Ascending aorta (tissue), 2 donors: Measurements from ENCODE around the gene BORCS8. TPM values are rescaled to one million over a fixed set of nuclear protein-coding genes. Genes with fewer than 3 reads are reported as not detected.

Experiments
- DNase-seq, 2 donors: peaks; one replicate each; pipeline ENCODE4 v3.0.0-alpha.2; 2019; ENCODE audit warnings: low spot score in 2 of 2
- H3K27ac ChIP-seq, 2 donors: fragments of 200-600 bp; sonication (generic); one replicate each; pipeline ENCODE4 v1.5.1; 2016 to 2017; ENCODE audit warnings: mild to moderate bottlenecking in 1 of 2
- H3K27me3 ChIP-seq: fragments of 200-600 bp; sonication (generic); one replicate; pipeline ENCODE4 v1.5.1; 2017
- H3K36me3 ChIP-seq, 2 donors: fragments of 200-600 bp; sonication (generic); one replicate each; pipeline ENCODE4 v1.5.1; 2016
- H3K4me1 ChIP-seq, 2 donors: fragments of 200-600 bp; sonication (generic); one replicate each; pipeline ENCODE4 v1.5.1; 2016 to 2017; ENCODE audit warnings: mild to moderate bottlenecking in 1 of 2
- H3K4me3 ChIP-seq, 2 donors: fragments of 200-600 bp; sonication (generic); one replicate each; pipeline ENCODE4 v1.5.1; 2016 to 2017; ENCODE audit warnings: mild to moderate bottlenecking in 1 of 2
- H3K9me3 ChIP-seq, 2 donors: fragments of 200-600 bp; sonication (generic); one replicate each; pipeline ENCODE4 v1.5.1; 2016
- intact Hi-C: fragments of 100-400 bp; cut with DNase I; formaldehyde crosslinking; loops from one replicate; pipeline ENCODE4 v1.15.1; 2023
- total RNA-seq: library from RNA; depleted of rRNA; stranded (reverse); fragments of >200 nt; gene quantifications from one replicate; pipeline ENCODE4 v1.1.0, GENCODE V29; 2016
- TF ChIP-seq, protein P1 (sequence below), 3 experiments: fragments of 200-600 bp in 2 of 3; fragments of 450-650 bp in 1 of 3; sonication (generic) in 2 of 3; IDR thresholded peaks; one replicate each; pipeline ENCODE4 v1.5.1; 2016 to 2019; ENCODE audit warnings: antibody characterized with exemption in 3 of 3, mild to moderate bottlenecking in 1 of 3, moderate library complexity in 1 of 3

The BORCS8 gene
- total RNA-seq, 1 donor from 2014 or later, result 26.9 TPM

DNA sequence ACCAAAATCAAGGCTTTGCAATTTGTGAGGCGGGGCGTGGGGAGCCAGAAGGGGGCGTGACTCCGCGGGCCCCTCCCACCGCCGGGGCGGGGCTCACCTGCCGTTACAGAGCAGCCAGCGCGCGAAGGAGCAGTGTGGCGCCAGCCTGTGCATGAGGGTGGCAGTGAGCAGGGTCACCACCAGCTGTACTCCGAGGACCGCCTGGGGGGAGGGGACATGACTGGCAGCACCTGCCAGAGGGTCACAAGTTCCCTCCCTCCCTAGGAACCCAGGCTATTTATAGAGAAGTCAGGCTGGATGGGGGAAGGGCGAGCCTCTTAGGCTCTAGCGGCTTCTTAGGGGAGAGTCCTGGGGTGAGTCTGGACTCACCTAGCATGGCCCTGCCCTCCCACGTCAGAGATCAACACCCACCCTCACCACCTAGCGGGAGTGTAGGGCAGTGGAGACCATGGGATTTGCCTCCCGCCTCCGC, 57.2 kb downstream of the BORCS8 start:
- no peak overlapping the region for H3K4me3 ChIP-seq

DNA sequence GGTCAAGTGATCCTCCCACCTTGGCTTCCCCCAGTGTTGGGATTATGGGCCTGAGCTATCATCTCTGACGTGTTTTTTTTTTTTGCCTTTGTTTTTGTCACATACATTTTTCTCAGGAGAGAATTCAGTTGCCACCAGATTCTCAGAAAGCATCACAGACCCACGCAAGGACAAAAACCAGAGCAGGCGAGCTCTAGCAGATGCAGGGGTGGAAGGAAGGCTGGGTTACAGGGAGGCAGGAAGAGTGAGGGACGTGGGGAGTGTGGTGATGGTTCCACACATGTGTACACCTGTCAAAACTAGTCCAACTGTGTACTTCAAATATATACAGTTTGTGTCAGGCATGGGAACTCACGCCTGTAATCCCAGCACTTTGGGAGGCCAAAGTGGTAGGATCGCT, 58.0 kb downstream of the BORCS8 start:
- H3K4me1 ChIP-seq, result peaks cover 0 to 8% of the 10 kb centered on the region in 2 donors
- peaks cover 4 to 5% of the 10 kb centered on the region in 2 donors for H3K9me3 ChIP-seq
- no peak overlapping the region for H3K4me3 ChIP-seq
- no peak for DNase-seq
- peaks cover 3 to 7% of the 10 kb centered on the region in 2 donors for H3K36me3 ChIP-seq
- intact Hi-C loops, result loop anchor here (10.0 kb wide), 1 partner anchor 219 kb away; the partner anchor contains the start of genes COPE and DDX49
- H3K27ac ChIP-seq, result no peak overlapping the region
- TF ChIP-seq, protein P1, sequence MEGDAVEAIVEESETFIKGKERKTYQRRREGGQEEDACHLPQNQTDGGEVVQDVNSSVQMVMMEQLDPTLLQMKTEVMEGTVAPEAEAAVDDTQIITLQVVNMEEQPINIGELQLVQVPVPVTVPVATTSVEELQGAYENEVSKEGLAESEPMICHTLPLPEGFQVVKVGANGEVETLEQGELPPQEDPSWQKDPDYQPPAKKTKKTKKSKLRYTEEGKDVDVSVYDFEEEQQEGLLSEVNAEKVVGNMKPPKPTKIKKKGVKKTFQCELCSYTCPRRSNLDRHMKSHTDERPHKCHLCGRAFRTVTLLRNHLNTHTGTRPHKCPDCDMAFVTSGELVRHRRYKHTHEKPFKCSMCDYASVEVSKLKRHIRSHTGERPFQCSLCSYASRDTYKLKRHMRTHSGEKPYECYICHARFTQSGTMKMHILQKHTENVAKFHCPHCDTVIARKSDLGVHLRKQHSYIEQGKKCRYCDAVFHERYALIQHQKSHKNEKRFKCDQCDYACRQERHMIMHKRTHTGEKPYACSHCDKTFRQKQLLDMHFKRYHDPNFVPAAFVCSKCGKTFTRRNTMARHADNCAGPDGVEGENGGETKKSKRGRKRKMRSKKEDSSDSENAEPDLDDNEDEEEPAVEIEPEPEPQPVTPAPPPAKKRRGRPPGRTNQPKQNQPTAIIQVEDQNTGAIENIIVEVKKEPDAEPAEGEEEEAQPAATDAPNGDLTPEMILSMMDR (IDR thresholded peaks at IDR 0.05), result no peak
- H3K27me3 ChIP-seq, result no peaks in the 10 kb centered on the region

More for the DNA sequence above, 57.2 kb downstream of the BORCS8 start:
- peaks cover 3 to 7% of the 10 kb centered on the region in 2 donors for H3K36me3 ChIP-seq
- TF ChIP-seq, protein P1 (IDR thresholded peaks at IDR 0.05), result no peak
- H3K27ac ChIP-seq, result no peak overlapping the region
- peaks cover 4 to 5% of the 10 kb centered on the region in 2 donors for H3K9me3 ChIP-seq
- no peak for DNase-seq
- intact Hi-C loops, result loop anchor here (10.0 kb wide), 1 partner anchor 220 kb away; the partner anchor contains the start of genes COPE and DDX49
- H3K27me3 ChIP-seq, result no peaks in the 10 kb centered on the region
- peaks cover 0 to 8% of the 10 kb centered on the region in 2 donors for H3K4me1 ChIP-seq

DNA sequence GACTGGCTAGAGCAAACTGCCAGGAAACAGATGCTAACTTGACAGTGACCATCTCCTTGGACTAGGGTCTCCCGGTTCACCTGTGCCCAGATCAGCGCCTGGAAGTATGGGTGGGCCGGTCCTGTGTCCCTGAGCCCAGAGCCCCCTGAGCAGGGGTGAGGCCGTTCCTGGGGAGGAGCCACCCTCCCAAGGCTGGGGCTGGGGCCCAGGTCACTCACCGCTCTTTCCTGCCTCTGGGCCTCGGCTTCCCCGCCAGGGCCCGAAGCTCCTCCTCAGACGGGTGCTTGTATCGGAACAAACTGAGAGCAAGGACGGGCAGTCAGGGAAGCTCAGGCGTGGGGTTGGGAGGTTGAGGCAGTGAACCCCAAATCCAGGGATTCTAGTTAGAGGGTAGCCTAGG, 59.0 kb downstream of the BORCS8 start:
- intact Hi-C loops, result loop anchor here (10.0 kb wide), 1 partner anchor 218 kb away; the partner anchor contains the start of genes COPE and DDX49
- no peaks in the 10 kb centered on the region for H3K27me3 ChIP-seq
- no peak for DNase-seq
- H3K27ac ChIP-seq, result no peak overlapping the region
- TF ChIP-seq, protein P1 (IDR thresholded peaks at IDR 0.05), result no peak
- H3K36me3 ChIP-seq, result peaks cover 3 to 7% of the 10 kb centered on the region in 2 donors
- H3K4me3 ChIP-seq, result no peak overlapping the region
- H3K9me3 ChIP-seq, result peaks cover 4 to 5% of the 10 kb centered on the region in 2 donors
- H3K4me1 ChIP-seq, result peaks cover 0 to 8% of the 10 kb centered on the region in 2 donors

DNA sequence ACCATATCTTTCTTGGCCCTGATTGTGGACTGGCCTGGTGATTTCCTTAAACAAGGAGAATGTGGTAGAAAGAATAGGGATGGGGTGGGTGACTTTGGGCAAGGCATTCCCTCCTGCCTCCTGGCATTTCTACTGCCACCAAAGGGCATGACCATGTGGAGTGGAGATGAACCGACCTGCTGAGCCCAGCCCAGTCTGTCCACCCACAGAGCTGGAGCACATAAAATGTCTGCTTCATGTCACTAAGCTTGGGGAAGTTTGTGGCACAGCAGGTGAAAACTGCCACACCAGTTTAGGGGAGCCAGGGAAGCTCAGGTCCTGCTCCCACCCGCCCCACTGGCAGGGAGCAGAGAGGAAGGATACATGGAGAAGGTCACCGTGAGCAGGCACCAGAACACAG, 60.0 kb downstream of the BORCS8 start:
- H3K9me3 ChIP-seq, result peaks cover 4 to 5% of the 10 kb centered on the region in 2 donors
- intact Hi-C loops, result loop anchor here (10.0 kb wide), 1 partner anchor 217 kb away; the partner anchor contains the start of genes COPE and DDX49
- TF ChIP-seq, protein P1 (IDR thresholded peaks at IDR 0.05), result no peak
- H3K27ac ChIP-seq, result no peak overlapping the region
- DNase-seq, result no peak
- no peaks in the 10 kb centered on the region for H3K27me3 ChIP-seq
- peaks cover 3 to 7% of the 10 kb centered on the region in 2 donors for H3K36me3 ChIP-seq
- no peak overlapping the region for H3K4me3 ChIP-seq
- no peaks in the 10 kb centered on the region for H3K4me1 ChIP-seq

Other genes starting within 250 kb of the BORCS8 start
- 23.6 TPM for gene SUGP2, start 158.6 kb downstream of the BORCS8 start, total RNA-seq
- gene ARMC6, start 158.5 kb downstream of the BORCS8 start, total RNA-seq, result 34.7 TPM
- gene SLC25A42, start 128.2 kb downstream of the BORCS8 start, total RNA-seq, result 8.9 TPM
- gene TMEM161A, start 53.7 kb downstream of the BORCS8 start, total RNA-seq, result 14.5 TPM
- gene MEF2B, start 21.9 kb downstream of the BORCS8 start, total RNA-seq, result not detected
- 20.2 TPM for gene RFXANK, start 106 bp upstream of the BORCS8 start, total RNA-seq
- gene NR2C2AP, start 11.3 kb upstream of the BORCS8 start, total RNA-seq, result 16.5 TPM
- not detected for gene NCAN, start 19.8 kb upstream of the BORCS8 start, total RNA-seq
- 8.8 TPM for gene TM6SF2, start 81.1 kb upstream of the BORCS8 start, total RNA-seq
- 42.9 TPM for gene SUGP1, start 128.4 kb upstream of the BORCS8 start, total RNA-seq
- gene MAU2, start 128.7 kb upstream of the BORCS8 start, total RNA-seq, result 41.2 TPM
- gene GATAD2A, start 213.5 kb upstream of the BORCS8 start, total RNA-seq, result 63.3 TPM